Caki2 (cell line): Measurements from ENCODE around the gene CERS6. TPM values are rescaled to one million over a fixed set of nuclear protein-coding genes. Genes with fewer than 3 reads are reported as not detected.

ENCODE experiments used
- DNase-seq: peaks from one replicate; pipeline ENCODE4 v3.0.0-alpha.2; 2015; ENCODE audit warnings: low read depth
- in situ Hi-C: cut with HindIII; loops from 2 replicates; pipeline ENCODE4 v1.10.0; 2016; ENCODE audit warnings: low sequenced_read_pairs, low pct_unique_long_range_greater_than_20kb, mixed read lengths
- total RNA-seq: library from RNA; depleted of rRNA; stranded (reverse); fragments of >200 nt; shearing (Covaris generic); gene quantifications from 2 replicates; pipeline ENCODE4 v1.2.3, GENCODE V29; 2014; ENCODE audit warnings: low replicate concordance

The CERS6 gene
- total RNA-seq, 1 experiment from 2014 or later, result 7.2 TPM

DNA sequence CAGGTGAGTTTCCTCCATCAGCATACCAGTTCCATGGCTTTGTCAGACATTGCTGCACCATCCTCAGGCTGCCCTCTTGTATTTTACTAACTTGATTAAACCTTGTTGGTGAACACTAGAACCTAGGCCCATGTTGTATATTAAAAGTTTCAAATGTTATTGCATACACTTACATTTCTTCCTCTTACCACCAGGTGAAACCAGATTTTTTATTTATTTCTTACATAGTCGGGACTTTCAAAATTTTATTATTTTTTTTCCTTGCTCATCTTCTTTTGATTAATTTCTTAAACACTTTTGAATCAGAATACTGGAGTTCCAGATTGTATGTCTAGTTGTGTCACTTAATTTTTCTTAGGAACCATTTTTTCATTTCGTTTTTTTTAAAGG lies 5.9 kb downstream of the CERS6 start:
- no peak for DNase-seq
- in situ Hi-C loops, result no loop called here

DNA sequence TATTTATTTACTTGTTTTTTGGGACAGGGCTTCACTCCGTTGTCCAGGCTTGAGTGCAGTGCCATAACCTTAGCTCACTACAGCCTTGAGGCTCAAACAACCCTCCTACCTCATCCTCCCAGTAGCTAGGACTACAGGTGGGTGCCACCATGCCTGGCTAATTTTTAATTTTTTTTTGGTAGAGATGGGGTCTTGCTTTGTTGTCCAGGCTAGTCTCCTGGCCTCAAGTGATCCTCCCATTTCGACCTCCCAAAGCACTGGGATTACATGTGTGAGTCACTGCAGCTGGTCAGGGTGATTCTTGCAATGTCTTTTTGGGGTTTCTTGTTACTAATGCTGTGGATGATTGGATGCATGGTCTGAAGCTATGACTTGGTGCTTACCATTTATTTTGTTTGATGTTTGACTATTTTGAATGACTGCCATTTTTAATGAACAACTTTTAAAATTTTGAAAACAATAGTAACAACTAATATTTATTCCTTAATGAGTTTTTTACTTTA lies 6.5 kb downstream of the CERS6 start:
- DNase-seq, result no peak
- in situ Hi-C loops, result no loop called here

DNA sequence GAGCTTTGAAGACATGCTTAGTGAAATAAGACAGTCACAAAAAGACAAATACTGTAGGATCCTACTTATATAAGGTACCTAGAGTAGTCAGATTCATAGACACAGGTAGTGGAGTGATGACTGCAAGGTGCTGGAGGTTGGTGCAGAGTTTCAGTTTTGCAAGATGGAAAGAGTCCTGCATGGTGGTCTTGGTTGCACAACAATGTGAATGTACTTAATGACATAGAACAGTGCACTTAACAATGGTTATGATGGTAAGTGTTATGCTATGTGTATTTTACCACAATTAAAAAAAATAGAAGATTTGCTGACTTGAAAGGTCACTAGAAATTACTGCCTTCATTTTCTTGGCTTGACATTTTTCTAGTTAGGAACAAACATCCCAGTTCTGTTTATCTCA lies 9.5 kb downstream of the CERS6 start:
- in situ Hi-C loops, result no loop called here
- DNase-seq, result no peak

DNA sequence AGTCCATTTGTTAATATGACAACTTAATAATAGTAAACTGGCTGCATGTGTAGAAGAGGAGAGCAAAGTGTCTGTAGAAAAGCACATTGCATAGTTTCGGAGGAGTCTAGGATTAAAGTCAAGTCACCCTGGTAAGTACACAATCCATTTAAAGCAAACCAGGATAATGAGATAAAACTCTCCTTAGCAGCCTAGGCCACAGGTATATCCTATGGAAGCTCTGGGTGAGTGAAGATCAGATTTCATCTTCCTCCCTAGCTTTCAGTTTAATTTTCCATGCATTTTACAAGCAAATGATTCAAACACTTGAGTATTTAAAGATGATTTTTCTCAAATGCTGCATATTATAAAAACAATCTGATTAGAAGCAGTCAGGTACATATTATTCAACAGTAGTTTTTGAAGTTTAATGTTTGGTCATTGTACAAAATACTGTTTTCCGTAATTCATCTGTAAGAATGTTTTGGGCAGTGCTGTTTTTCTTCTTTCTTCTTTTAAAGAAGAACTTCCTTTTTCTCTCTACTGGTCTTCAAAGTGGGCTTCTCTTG lies 10.2 kb downstream of the CERS6 start:
- in situ Hi-C loops, result no loop called here
- no peak for DNase-seq

DNA sequence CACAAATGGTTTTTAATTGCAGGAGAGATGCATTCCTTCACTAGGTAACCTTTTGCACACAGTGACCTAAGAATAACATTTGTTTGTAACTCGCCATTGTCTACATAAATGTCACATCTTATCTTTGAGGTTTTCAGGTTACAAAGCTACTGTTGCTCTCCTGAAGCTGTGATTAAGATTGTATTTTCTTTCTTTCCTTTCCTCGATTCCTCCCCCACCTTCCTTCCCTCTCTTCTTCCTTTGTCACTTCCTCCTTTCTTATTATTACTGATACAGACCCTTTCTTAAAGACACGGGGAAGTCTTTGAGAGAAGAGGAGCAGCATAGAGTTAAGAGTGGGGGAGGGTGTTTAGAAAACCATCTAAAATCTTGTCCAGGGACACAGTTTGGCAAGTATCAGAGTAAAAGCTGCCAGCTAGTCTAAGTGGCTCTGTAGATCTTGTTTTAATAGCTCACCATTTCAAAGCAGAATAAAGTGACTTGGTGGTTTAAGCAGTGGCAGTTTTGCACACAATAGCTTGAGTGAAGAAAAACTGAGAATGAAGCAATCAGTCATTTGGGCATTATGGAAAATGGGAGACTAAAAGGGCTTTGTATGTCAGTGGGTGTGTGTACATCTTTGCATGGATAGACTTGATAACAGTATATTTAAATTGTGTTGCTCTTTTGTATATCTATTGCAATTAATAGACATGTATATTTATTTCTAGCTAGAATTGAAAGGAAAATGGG lies 10.9 kb downstream of the CERS6 start:
- no peak for DNase-seq
- in situ Hi-C loops, result no loop called here

DNA sequence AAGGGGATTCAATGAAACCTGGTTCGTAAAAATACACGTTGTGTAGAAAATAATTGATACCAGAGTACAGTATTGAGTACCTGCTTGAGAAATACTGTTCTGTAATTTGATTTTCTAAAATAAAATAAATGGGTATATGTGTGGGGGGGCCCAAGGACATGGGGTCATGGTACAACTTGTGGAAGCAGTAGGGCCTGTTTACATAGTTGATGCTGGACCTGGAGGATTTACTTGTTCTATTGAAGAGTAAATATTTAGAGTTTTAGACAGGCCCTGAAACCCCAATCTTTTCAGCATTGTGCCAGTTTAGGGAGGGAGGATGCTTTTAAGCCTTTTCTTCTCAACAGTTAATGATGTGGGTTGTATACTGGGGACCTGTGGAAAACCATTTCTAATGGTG lies 11.7 kb downstream of the CERS6 start:
- DNase-seq, result no peak
- in situ Hi-C loops, result no loop called here

DNA sequence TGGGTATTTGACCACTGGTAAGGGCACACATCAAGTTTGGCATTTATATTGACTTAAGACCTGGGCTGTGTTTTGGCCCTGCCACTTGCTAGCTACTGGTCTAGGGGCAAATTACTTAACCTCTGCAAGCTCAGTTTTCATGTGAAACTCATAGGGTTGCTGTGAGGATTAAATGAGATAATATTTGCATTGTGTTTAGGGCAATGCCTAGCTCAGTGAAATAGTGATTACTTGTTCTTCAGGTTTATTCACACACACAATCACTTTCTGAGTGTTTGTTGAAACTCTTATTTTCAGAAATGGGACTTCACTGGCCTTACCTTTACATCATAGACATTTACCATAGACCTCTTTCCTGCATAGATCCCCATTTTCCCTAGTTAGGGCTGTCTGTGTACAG lies 12.3 kb downstream of the CERS6 start:
- in situ Hi-C loops, result no loop called here
- DNase-seq, result no peak

DNA sequence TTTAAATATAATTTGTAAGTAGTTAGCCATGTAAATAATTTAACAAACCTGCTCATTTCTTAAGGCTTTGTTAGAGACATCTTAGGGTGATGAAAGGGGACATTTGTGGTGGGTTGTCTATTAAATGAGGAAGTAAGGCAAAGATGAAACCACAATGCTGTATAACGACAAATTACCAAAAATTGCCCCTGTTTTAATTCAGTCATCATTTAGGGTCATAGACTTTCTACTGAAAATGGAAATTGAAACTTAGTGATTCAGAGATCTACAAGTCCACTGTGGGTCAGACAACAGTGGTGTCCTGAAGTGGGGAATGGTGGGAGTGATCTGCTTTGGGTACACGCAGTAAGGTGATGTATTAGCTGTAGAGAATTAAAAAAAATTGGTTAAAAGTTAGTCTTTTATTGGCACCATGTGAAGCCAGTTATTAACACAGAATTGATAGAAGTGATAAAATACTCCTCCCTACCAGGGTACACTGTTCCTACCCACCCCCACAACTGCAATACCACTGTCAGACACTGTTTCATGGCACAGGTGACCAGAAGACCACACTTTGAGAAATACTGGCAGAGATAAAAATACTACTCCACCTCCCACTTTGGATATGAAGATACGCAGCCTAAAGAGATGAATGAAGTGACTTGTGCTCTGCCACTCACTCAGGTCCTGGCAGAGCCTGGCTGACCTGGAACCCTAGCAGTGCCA lies 13.4 kb downstream of the CERS6 start:
- DNase-seq, result no peak
- in situ Hi-C loops, result no loop called here

DNA sequence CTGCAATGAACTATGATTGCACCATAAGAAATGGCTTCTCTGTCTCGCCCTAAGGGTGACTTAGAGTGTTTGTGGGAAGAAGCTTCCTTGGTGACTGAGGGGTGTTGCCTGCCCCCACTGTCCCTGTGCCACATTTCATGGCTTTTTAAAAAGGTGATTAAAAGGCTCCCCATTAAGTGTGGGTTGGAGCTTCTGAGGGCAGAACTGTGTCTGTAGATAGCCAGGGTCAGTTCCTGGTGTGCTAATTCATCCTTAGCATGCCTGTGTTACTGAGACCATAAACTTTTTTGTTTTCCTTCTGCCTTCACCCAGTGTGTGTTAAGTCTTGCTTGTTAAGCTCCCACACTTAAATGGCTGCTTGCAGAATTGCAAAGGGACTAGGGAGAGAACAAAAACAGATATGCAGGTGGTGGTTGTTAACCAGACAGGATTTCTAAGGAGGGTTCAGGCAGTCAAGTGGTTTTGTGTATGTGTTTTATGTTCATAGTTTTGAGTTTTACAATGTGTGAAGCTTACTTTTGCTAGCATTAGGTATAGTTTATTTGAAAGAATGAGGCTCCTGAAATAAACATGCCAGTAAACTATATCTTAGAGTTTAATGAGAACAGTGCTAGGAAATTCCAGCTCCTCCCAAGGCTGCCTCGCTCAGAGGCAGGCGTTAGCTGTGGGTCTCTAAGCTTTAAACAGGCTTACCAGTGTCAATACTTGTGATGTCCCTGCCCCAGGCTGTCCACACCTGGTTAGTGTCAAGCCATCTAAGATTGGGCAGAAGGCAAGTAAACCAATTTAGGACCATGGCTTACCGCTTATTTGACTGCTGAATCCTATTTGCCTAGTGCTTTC lies 14.5 kb downstream of the CERS6 start:
- in situ Hi-C loops, result no loop called here

DNA sequence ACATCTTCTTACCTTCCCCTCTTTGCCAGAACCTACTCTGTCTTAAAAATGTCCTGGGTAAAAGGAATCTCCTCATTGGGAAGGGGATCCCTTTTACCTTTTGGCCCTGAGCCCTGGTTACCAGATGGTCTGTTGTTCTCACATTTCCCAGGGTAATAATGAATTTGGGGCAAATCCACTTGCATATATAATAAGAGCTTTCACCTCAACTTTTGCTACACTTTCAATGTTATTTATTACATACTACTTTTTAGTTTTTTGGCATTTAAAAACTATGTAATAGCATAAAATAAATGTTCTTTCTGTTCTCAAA lies 15.0 kb downstream of the CERS6 start:
- DNase-seq, result no peak
- in situ Hi-C loops, result no loop called here

More for the DNA sequence above, 14.5 kb downstream of the CERS6 start:
- DNase-seq, result no peak

DNA sequence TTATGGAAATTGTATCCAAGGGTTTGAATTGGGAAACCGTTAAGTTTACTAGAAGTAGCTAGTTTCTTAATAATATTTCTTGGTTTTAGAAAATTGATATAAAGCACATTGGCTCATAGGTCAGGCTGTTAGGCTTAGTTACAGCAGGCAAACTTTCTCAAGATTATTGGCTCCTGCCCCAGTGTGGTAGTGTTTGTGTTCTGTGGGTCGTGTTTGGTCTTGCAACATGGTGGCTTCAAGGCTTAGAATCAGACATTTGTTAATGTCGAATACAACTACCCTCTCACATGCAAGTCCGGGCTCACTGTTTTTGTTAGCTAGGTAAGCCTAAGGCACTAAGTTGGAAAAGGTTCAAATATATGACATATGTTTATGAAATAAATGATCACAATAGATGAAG lies 19.6 kb downstream of the CERS6 start:
- DNase-seq, result no peak
- in situ Hi-C loops, result no loop called here

DNA sequence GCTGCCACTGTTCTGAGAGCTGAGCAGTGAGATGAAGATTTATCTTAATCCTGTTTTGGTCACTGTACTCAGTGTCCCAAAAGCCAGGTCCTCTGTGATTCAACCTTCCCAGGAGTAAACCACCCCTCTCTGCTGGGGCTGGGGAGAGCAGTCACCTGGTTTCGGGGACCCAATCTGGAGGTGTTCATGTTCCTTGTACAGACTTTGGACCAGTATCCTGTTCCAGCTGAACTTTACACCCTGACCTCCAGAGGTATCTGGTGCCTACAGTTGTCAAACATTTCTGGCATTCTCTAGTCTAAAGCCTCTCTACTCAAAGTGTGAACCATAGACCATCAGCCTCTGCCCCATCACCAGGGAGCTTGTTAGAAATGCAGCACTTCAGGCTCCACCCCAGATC lies 22.1 kb downstream of the CERS6 start:
- in situ Hi-C loops, result no loop called here
- no peak for DNase-seq

DNA sequence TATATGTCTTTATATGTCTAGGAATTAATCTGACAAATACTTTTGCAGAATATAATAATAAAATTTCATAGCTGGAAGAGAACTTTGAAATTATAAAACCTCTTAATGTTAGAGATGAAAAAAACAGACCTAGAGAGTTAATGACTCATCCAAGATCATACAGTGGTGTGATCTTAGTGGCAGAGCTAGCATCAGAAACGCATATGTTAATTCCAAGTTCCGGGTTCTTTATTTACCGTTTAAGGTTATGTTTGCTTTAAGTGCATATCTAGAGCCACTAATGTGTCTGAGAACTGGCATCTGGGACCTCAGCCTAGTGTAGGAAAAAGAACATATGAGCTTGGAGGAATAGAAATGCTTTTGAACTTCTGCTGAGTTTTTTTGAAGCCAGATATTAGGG lies 24.3 kb downstream of the CERS6 start:
- DNase-seq, result no peak
- in situ Hi-C loops, result no loop called here

DNA sequence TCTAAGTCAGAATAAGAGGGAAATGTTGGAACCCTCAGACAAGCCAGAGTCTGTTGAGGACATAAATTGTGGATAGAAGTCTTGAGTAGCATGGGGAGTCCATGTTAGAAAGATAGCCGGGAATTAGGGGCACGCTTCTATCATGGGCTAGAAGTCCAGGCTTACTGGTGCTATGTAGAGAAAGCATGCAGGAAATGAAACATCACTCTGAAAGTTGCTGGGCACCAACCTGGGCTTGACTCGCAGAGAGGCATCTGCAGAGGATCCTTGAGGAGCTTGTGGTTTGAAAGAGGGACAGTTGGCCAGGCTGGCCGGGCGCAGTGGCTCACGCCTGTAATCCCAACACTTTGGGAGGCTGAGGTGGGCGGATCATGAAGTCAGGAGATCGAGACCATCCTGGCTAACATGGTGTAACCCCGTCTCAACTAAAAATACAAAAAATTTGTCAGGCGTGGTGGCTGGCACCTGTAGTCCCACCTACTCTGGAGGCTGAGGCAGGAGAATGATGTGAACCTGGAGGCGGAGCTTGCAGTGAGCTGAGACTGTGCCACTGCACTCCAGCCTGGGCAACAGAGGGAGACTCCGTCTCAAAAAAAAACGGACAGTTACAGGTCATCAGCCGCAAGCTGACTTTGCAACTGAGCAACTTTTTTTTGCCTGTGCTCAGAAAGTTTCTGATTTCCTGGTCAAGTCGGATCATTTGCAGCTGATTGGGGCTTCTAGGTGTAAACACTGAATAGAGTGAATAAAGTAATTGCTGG lies 24.9 kb downstream of the CERS6 start:
- DNase-seq, result no peak
- in situ Hi-C loops, result no loop called here

DNA sequence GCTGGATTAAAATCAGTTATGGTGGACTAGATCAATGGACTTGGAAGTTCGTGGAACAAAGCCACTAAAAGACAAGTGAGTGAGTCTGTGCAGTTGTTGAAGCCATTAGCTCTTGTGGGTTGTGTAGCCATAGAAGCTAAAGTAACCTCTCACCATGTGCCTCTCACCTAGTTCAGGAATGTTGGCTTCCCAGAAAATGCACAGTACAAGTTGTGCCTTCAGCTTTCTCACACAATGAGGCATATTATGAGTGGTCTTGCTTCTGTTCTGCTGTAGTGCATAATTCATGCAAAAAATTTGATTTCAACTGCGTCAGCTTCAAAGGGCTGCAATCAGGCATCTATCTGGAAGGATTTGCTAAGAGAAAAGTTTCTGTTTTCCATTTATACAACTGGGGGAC lies 26.2 kb downstream of the CERS6 start:
- in situ Hi-C loops, result no loop called here
- no peak for DNase-seq

DNA sequence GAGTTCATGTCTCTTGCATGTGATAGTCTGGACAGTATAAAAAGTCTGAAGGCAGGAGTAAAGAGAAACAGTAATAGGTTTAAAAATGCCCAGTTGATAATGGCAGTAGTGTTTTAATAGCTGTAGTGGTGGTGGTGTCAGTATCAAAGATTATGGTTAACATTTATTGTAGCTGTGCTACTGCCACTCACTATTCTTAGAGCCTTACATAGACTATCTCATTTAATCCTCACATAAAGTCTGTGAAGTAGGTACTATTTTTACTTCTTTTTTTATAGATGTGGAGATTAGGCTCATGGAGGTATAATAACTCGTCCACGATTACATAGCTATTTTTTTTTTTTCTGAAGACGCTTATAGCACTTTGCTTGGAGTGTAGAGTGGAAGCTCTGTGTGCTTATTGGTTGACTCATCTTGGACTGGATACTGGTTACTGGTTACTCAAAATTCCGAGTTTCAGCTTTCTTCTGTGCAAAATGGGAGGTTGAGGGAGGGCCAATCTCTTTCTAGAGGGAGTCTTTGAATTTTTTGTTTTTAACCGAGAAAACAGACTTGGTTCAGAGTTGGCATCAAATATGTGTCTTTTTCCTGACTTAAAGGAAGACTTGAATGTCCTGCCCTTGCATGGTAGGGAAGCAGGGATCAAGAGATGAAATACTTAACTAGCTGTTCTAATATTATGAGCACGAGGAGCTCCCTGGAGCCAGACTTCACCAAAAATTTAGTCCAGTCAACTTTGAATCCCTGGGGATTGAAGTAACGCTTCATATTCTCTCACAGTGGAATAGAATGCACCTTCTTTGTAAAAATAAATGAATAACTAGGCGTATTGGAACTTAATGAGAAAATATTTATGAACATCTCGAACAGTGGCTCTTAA lies 27.1 kb downstream of the CERS6 start:
- DNase-seq, result no peak
- in situ Hi-C loops, result no loop called here

DNA sequence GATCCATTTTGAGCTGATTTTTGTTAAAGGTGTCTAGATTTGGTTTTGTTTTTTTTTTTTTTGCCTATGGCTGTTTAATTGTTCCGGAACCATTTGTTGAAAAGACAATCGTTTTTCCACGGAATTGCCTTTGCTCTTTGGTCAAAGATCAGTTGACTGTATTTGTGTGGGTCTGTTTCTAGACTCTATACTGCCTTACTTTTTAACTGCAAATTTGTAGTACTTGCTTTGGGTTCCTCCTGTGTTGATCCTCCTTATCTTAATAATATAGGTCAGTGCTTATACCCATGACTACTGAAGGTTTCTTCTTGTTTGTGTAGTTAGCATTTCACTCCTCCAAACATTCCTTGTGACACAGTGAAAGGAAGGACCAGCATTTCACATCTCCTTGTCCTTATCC lies 30.4 kb downstream of the CERS6 start:
- DNase-seq, result no peak
- in situ Hi-C loops, result no loop called here
